Large intestine (tissue), 3 donors: ENCODE results near the gene CLCF1. TPM values are rescaled to one million over a fixed set of nuclear protein-coding genes. Genes with fewer than 3 reads are reported as not detected.
"Not testable (repeated sequence)": the region's sequence is repeated elsewhere in the genome, so short reads cannot be mapped to it uniquely, and the experiment has no call there.

Source experiments
- DNase-seq, 2 donors: peaks; one replicate each; pipeline versions ENCODE4 v3.0.0 to v3.0.0-alpha.2; 2013
- H3K27ac ChIP-seq: one replicate; pipeline ENCODE4 v1.5.1; 2013; ENCODE audit warnings: low read length
- H3K27me3 ChIP-seq: 2 replicates; pipeline ENCODE4 v1.6.1; 2013; ENCODE audit warnings: low read length; ENCODE audit not compliant: control insufficient read depth, insufficient read depth
- H3K36me3 ChIP-seq: 2 replicates; pipeline ENCODE4 v1.6.1; 2013; ENCODE audit warnings: low read length; ENCODE audit not compliant: control insufficient read depth, insufficient read depth
- H3K4me1 ChIP-seq: one replicate; pipeline ENCODE4 v1.6.1; 2013; ENCODE audit warnings: low read length; ENCODE audit not compliant: control insufficient read depth, insufficient read depth
- H3K4me3 ChIP-seq: one replicate; pipeline ENCODE4 v1.5.1; 2013; ENCODE audit warnings: low read length
- H3K9me3 ChIP-seq: one replicate; pipeline ENCODE4 v1.6.1; 2013; ENCODE audit warnings: mild to moderate bottlenecking, low read depth, low read length, moderate library complexity; ENCODE audit not compliant: control insufficient read depth
- WGBS: methylation state at CpG from one replicate; pipeline ENCODE4 v1.1.5; 2013; ENCODE audit warnings: low lambda C conversion rate; ENCODE audit not compliant: insufficient coverage; 5-methylcytosine and 5-hydroxymethylcytosine counted together
- polyA plus RNA-seq: library from polyadenylated mRNA; unstranded; fragments of 120-200 nt; gene quantifications from one replicate; pipeline ENCODE4 v1.2.1, GENCODE V29; 2013

CLCF1 gene
- polyA plus RNA-seq, 1 donor = 9.6 TPM

GRCh38 chr11:67408437-67409200 lies 35.2 kb upstream of the CLCF1 start:
- Histone ChIP-seq H3K27ac (no peak overlapping the region), H3K27me3 (peaks cover 25% of the 10 kb centered on the region), H3K4me3 (no peak overlapping the region), H3K4me1 (peaks cover 9% of the 10 kb centered on the region), H3K9me3 (no peaks in the 10 kb centered on the region), H3K36me3 (no peaks in the 10 kb centered on the region)
- no peak for DNase-seq
- 100% methylated on average over 1 of the region's 18 CpGs for WGBS

DNA sequence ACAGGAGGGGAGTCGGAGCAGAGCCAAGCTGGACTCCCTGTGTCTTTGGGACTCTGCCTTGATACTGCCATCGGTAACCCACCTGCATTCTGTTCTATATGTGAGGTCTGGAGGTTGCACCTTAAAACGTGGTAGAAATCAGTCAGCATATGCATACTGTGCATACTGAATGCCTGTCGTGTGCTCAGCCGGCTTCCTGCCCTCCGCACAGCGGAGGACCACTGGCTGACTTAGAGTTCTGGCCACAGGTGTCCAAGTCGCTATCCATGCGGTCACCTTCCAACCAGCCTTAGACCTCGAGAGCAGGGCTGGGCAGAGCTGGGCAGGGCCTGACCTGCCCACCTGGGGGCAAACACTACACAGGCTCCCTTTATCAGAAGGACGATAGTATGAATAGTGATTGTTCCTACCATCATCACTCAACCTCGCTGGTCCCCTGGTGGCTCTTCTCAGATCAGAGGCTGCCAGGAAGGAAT lies 34.3 kb upstream of the CLCF1 start:
- WGBS = no CpG with 5 or more reads among the region's 12 CpGs
- Histone ChIP-seq H3K9me3 (no peaks in the 10 kb centered on the region), H3K27ac (no peak overlapping the region), H3K36me3 (no peaks in the 10 kb centered on the region), H3K27me3 (peaks cover 25% of the 10 kb centered on the region), H3K4me3 (no peak overlapping the region), H3K4me1 (peaks cover 14% of the 10 kb centered on the region)
- no peak for DNase-seq

- no peaks in the 10 kb centered on the region for H3K36me3 ChIP-seq
- no peak overlapping the region for H3K4me3 ChIP-seq
- no peaks in the 10 kb centered on the region for H3K9me3 ChIP-seq
- WGBS = no CpG with 5 or more reads among the region's 12 CpGs
- peaks cover 18% of the 10 kb centered on the region for H3K4me1 ChIP-seq
- H3K27ac ChIP-seq = no peak overlapping the region
- peaks cover 23% of the 10 kb centered on the region for H3K27me3 ChIP-seq
- no peak for DNase-seq
Observed at GRCh38 chr11:67406969-67407687, 33.7 kb upstream of the CLCF1 start.

DNA sequence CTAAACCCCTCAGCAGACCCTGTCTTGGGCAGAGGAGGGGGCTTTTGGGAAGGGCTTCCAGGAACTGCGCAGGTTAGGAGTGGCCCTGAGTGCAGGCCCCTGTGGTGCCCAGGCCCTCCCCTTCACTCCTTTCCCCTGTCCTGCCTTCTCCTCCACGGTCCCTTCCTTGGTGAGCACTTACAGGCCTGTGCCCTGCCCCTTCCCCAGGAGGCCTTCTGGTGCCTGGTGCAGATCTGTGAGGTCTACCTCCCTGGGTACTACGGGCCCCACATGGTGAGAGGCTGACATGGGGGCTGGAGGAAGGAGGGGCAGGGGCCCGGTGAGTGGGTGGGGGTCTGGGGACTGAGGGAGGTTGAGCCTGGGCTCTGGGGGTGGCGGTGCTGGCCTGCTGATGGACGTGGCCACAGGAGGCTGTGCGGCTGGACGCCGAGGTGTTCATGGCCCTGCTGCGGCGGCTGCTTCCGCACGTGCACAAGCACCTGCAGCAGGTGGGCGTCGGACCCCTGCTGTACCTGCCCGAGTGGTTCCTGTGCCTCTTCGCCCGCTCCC lies 33.1 kb upstream of the CLCF1 start:
- Histone ChIP-seq H3K9me3 (no peaks in the 10 kb centered on the region), H3K4me1 (peaks cover 20% of the 10 kb centered on the region), H3K27ac (no peak overlapping the region), H3K4me3 (no peak overlapping the region), H3K36me3 (no peaks in the 10 kb centered on the region), H3K27me3 (peaks cover 22% of the 10 kb centered on the region)
- WGBS = no CpG with 5 or more reads among the region's 18 CpGs
- DNase-seq = no peak

DNA sequence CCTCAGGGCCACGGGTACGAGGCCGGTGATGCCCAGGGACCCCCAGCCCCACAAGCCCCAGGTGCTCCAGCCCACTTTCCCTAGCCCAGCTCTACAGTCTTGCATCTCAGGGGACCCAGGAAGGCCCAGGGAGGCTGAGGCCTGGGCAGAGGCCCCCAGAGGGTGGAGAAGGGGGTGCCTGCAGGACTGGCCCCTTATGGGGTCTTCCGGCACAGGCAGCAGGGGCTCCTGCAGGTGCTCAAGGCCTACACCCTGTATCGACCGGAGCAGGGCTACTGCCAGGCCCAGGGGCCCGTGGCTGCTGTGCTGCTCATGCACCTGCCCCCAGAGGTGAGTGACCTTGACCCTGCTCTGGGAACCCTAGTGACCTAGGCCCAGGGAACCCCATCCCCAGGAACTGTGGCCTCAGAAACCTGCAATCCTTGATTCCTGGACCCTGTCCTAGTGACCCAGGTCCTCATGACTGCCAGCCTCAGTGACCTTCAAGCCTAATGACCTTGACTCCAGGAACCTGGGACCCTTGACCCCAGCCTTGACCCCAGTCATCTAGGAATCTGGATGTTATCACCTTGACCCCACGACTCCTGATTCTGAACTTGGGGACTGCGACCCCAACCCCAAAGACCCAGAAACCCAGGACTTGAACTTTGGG lies 32.4 kb upstream of the CLCF1 start:
- Histone ChIP-seq H3K27ac (no peak overlapping the region), H3K4me3 (no peak overlapping the region), H3K36me3 (no peaks in the 10 kb centered on the region), H3K4me1 (peaks cover 21% of the 10 kb centered on the region), H3K9me3 (no peaks in the 10 kb centered on the region), H3K27me3 (peaks cover 17% of the 10 kb centered on the region)
- no peak for DNase-seq
- WGBS = no CpG with 5 or more reads among the region's 9 CpGs

GRCh38 chr11:67405196-67405567 lies 31.8 kb upstream of the CLCF1 start:
- Histone ChIP-seq H3K9me3 (no peaks in the 10 kb centered on the region), H3K27me3 (peaks cover 11% of the 10 kb centered on the region), H3K36me3 (peaks cover under 1% of the 10 kb centered on the region), H3K27ac (no peak overlapping the region), H3K4me3 (no peak overlapping the region), H3K4me1 (peaks cover 26% of the 10 kb centered on the region)
- no peak for DNase-seq
- WGBS = no CpG with 5 or more reads among the region's 6 CpGs

- Histone ChIP-seq H3K4me3 (peak overlapping the region; percentile 11), H3K27ac (no peak overlapping the region), H3K4me1 (peaks cover 28% of the 10 kb centered on the region), H3K36me3 (peaks cover 2% of the 10 kb centered on the region), H3K27me3 (peaks cover 6% of the 10 kb centered on the region), H3K9me3 (no peaks in the 10 kb centered on the region)
- DNase-seq = no peak
- no CpG with 5 or more reads among the region's 13 CpGs for WGBS
Observed at GRCh38 chr11:67404515-67405195, 31.3 kb upstream of the CLCF1 start.

DNA sequence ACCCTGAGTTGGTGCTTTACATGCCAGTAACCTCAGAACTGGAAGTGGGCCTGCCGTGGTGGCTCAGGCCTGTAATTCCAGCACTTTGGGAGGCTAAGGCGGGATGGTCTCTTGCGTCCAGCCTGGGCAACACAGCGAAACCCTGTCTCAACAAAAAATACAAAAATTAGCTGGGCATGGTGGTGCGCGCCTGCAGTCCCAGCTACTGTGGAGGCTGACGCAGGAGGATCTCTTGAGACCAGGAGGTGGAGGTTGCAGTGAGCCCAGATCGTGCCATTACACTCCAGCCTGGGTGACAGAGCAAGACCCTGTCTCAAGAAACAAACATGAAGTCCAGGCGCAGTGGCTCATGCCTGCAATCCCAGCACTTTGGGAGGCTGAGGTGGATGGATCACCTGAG lies 29.7 kb upstream of the CLCF1 start:
- peaks cover 32% of the 10 kb centered on the region for H3K4me1 ChIP-seq
- H3K36me3 ChIP-seq = peaks cover 17% of the 10 kb centered on the region
- H3K9me3 ChIP-seq, H3K4me3 ChIP-seq, H3K27ac ChIP-seq, H3K27me3 ChIP-seq, DNase-seq: not testable (repeated sequence)
- WGBS = no CpG with 5 or more reads among the region's 9 CpGs

DNA sequence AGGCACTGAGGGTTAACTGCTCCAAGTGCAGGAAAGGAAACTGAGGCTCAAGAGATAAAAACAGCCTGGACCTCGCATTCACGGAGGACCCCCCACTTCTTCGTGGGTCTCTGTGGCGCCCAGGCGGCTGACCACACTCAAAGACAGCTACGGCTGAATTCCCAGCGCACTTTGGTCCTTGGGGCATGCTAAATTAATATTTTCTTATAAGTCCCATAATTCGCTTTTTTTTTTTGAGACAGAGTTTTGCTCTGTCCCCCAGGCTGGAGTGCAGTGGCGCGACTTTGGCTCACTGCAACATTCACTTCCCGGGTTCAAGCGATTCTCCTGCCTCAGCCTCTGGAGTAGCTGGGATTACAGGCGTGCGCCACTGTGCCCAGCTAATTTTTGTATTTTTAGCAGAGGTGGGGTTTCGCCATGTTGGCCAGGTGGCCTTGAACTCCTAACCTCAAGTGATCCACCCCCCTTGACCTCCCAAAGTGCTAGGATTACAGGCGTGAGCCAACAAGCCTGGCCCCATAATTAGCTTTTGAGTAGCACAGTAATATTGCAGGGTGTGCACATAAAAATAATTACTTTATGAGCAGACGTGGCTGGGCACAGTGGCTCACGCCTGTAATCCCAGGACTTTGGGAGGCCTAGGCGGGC lies 28.9 kb upstream of the CLCF1 start:
- DNase-seq, H3K9me3 ChIP-seq, H3K27me3 ChIP-seq: not testable (repeated sequence)
- Histone ChIP-seq H3K27ac (peak overlapping the region; percentile 96), H3K4me3 (peak overlapping the region; percentile 53), H3K36me3 (peaks cover 25% of the 10 kb centered on the region), H3K4me1 (peaks cover 32% of the 10 kb centered on the region)
- 80% methylated on average over 3 of the region's 19 CpGs for WGBS
